ENCODE data around the gene SRCAP.

Gene SRCAP

DNA sequence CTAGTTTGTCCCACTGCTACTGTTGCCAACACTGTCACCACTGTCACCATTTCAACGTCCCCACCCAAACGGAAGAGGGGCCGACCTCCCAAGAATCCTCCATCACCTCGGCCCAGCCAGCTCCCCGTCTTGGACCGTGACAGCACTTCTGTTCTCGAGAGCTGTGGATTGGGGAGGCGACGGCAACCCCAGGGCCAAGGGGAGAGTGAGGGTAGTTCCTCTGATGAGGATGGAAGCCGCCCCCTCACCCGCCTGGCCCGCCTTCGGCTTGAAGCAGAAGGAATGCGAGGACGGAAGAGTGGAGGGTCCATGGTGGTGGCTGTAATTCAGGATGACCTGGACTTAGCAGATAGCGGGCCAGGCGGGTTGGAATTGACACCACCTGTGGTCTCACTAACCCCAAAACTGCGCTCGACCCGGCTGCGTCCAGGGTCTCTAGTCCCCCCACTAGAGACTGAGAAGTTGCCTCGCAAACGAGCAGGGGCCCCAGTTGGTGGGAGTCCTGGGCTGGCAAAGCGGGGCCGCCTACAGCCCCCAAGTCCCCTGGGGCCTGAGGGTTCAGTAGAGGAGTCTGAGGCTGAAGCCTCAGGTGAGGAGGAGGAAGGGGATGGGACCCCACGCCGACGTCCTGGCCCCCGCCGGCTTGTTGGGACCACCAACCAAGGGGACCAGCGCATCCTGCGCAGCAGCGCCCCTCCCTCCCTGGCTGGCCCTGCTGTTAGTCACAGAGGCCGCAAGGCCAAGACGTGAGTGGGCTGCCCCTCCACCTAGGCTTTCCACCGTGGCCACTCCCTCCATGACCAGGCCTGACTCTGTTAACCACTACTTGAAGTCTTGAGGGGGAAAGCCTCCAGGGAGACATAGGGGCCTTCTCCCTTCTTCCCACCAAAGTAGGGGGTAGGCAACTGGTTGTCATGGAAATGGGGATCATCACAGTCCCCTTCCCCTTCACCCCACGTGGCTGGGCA is 40.3 kb downstream of the SRCAP start:
- Histone ChIP-seq H2AFZ (ENCODE audit: low read depth) (no peak overlapping the region), H3K4me1 (ENCODE audit: low read depth, poor library complexity, severe bottlenecking) (peaks cover 14% of the 10 kb centered on the region), H3K9ac (no peak overlapping the region), H3K27me3 (ENCODE audit: insufficient read depth, low read depth) (no peaks in the 10 kb centered on the region), H4K20me1 (ENCODE audit: insufficient read depth) (no peaks in the 10 kb centered on the region), H3K79me2 (ENCODE audit: insufficient read depth, low read depth) (no peaks in the 10 kb centered on the region), H3K4me3 (IDR thresholded peaks at IDR 0.05; ENCODE audit: insufficient read depth, low read depth, low read length) (no peak overlapping the region), H3K27ac (no peak overlapping the region), H3K36me3 (ENCODE audit: insufficient read depth) (no peaks in the 10 kb centered on the region; the same call in 1 of the 2 replicates), H3K4me2 (no peak overlapping the region)
- TF ChIP-seq, protein P1, sequence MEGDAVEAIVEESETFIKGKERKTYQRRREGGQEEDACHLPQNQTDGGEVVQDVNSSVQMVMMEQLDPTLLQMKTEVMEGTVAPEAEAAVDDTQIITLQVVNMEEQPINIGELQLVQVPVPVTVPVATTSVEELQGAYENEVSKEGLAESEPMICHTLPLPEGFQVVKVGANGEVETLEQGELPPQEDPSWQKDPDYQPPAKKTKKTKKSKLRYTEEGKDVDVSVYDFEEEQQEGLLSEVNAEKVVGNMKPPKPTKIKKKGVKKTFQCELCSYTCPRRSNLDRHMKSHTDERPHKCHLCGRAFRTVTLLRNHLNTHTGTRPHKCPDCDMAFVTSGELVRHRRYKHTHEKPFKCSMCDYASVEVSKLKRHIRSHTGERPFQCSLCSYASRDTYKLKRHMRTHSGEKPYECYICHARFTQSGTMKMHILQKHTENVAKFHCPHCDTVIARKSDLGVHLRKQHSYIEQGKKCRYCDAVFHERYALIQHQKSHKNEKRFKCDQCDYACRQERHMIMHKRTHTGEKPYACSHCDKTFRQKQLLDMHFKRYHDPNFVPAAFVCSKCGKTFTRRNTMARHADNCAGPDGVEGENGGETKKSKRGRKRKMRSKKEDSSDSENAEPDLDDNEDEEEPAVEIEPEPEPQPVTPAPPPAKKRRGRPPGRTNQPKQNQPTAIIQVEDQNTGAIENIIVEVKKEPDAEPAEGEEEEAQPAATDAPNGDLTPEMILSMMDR (conservative IDR thresholded peaks at IDR 0.05; ENCODE audit: low read depth, low read length) = no peak

DNA sequence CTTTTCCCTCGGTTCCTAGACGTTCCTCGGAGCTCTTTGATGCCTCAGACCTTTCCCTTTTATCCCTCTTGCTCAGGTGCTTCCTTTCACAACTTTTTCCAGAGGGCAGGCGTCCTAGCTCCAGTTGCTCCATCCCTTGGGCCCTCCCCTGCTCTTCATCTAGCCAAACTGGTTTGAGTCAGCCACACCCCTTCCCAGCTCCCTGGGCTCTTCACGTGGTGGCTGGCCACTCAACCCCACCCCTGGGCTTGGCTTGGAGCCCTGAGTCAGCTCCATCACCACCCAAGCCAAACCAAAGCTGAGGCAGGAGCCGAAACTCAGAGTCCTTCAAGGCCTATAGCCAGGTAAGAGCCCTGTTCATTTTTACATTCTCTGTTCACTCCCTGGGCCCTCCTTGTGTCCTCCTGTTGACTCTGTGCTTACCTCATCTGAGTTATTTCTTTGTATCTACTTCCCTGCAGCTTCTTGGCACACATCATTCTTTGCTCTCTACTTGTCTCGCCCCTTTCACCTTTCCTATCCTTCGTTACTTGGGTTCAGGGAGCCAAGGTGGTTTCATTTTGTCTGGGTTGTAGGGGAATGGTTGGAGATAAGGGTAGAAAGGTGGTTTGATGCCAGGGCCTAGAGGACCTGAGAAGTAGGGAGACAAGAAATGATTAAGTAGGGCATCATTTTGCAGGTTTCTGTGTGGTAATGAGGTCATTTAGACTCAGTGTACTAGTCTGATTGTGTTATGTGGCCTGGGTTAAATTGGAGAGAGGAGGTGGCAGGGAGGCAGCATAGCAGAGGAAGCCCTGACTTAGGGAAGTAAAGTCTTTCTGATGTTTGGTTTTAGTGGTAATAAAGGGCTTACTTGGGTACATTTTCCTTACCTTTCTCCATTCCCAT is 41.6 kb downstream of the SRCAP start:
- Histone ChIP-seq H3K4me2 (no peak overlapping the region), H3K27me3 (ENCODE audit: insufficient read depth, low read depth) (no peaks in the 10 kb centered on the region), H3K36me3 (ENCODE audit: insufficient read depth) (no peaks in the 10 kb centered on the region; the same call in 1 of the 2 replicates), H3K27ac (no peak overlapping the region), H3K4me1 (ENCODE audit: low read depth, poor library complexity, severe bottlenecking) (peaks cover 14% of the 10 kb centered on the region), H3K79me2 (ENCODE audit: insufficient read depth, low read depth) (no peaks in the 10 kb centered on the region), H3K4me3 (IDR thresholded peaks at IDR 0.05; ENCODE audit: insufficient read depth, low read depth, low read length) (no peak overlapping the region), H2AFZ (ENCODE audit: low read depth) (no peak overlapping the region), H3K9ac (no peak overlapping the region), H4K20me1 (ENCODE audit: insufficient read depth) (no peaks in the 10 kb centered on the region)
- TF ChIP-seq, protein P1 (conservative IDR thresholded peaks at IDR 0.05; ENCODE audit: low read depth, low read length) = no peak

DNA sequence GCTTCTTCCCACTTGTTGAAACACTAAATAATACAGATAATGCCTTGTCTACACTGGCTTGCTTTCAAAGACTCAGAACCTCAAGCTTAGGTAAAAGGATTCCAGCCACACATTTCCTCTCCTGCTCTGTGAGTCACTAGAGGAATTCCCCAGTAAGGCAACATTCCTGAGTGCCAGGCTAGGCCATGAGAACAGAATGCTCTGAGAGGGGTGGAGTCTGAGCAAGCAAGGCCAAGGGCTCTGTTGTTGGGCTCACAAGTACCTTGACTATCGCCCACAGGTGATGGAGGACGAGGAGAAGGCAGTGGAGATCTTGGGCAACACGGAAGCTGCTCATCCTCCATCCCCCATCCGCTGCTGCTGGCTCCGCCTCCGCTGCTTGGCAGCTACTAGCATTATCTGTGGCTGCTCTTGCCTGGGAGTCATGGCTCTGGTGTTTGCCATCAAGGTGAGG is 42.5 kb downstream of the SRCAP start:
- Histone ChIP-seq H3K9ac (no peak overlapping the region), H3K27ac (no peak overlapping the region), H3K4me2 (no peak overlapping the region), H3K4me1 (ENCODE audit: low read depth, poor library complexity, severe bottlenecking) (peaks cover 14% of the 10 kb centered on the region), H3K4me3 (IDR thresholded peaks at IDR 0.05; ENCODE audit: insufficient read depth, low read depth, low read length) (no peak overlapping the region), H3K27me3 (ENCODE audit: insufficient read depth, low read depth) (no peaks in the 10 kb centered on the region), H2AFZ (ENCODE audit: low read depth) (no peak overlapping the region), H3K36me3 (ENCODE audit: insufficient read depth) (no peaks in the 10 kb centered on the region; the same call in 1 of the 2 replicates), H3K79me2 (ENCODE audit: insufficient read depth, low read depth) (no peaks in the 10 kb centered on the region), H4K20me1 (ENCODE audit: insufficient read depth) (no peaks in the 10 kb centered on the region)
- TF ChIP-seq, protein P1 (conservative IDR thresholded peaks at IDR 0.05; ENCODE audit: low read depth, low read length) = no peak

DNA sequence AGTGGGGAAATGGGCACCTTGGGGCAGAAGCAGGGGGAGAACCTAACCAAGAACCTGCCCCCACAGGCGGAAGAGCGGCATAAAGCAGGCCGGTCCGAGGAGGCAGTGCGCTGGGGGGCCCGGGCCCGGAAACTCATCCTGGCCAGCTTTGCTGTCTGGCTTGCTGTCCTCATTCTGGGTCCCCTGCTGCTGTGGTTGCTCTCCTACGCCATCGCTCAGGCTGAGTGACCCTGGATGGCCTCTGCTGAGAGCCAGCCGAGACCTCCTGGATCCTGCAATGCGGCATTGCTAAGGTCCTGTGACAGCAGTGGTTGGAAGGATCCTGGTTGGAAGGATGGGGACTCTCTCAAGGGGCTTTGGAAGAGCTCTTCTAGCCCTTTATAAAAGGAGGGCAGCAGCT is 44.7 kb downstream of the SRCAP start:
- H3K4me3 ChIP-seq (IDR thresholded peaks at IDR 0.05; ENCODE audit: insufficient read depth, low read depth, low read length) = no peak overlapping the region
- no peak overlapping the region for H3K4me2 ChIP-seq
- no peaks in the 10 kb centered on the region for H3K27me3 ChIP-seq (ENCODE audit: insufficient read depth, low read depth)
- TF ChIP-seq, protein P1 (conservative IDR thresholded peaks at IDR 0.05; ENCODE audit: low read depth, low read length) = no peak
- no peak overlapping the region for H3K9ac ChIP-seq
- no peaks in the 10 kb centered on the region for H4K20me1 ChIP-seq (ENCODE audit: insufficient read depth)
- no peaks in the 10 kb centered on the region; the same call in 1 of the 2 replicates for H3K36me3 ChIP-seq (ENCODE audit: insufficient read depth)
- H3K79me2 ChIP-seq (ENCODE audit: insufficient read depth, low read depth) = no peaks in the 10 kb centered on the region
- no peak overlapping the region for H3K27ac ChIP-seq
- H2AFZ ChIP-seq (ENCODE audit: low read depth) = no peak overlapping the region
- H3K4me1 ChIP-seq (ENCODE audit: low read depth, poor library complexity, severe bottlenecking) = peaks cover 18% of the 10 kb centered on the region

Data from KMS-11 (cell line).